Measurements from ENCODE around the gene CCDC85A. TPM values are rescaled to one million over a fixed set of nuclear protein-coding genes. Genes with fewer than 3 reads are reported as not detected.

CCDC85A gene
- total RNA-seq, 1 donor, result 5.2 TPM

GRCh38 chr2:56244911-56245530 lies 61.2 kb downstream of the CCDC85A start:
- TF ChIP-seq CTCF (IDR thresholded peaks at IDR 0.05; ENCODE audit: insufficient read depth, low read depth, low read length), result no peak
- peak; percentile 34 for DNase-seq (ENCODE audit: low read depth)

GRCh38 chr2:56248965-56249742 lies 65.4 kb downstream of the CCDC85A start:
- no peak for TF ChIP-seq CTCF (IDR thresholded peaks at IDR 0.05; ENCODE audit: insufficient read depth, low read depth, low read length)
- H3K4me3 ChIP-seq (ENCODE audit: low read depth, low read length), result no peak overlapping the region
- no peak for DNase-seq (ENCODE audit: low read depth)

More at GRCh38 chr2:56244911-56245530, 61.2 kb downstream of the CCDC85A start:
- no peak overlapping the region for H3K4me3 ChIP-seq (ENCODE audit: low read depth, low read length)

GRCh38 chr2:56250153-56250729 lies 66.5 kb downstream of the CCDC85A start:
- no peak for TF ChIP-seq CTCF (IDR thresholded peaks at IDR 0.05; ENCODE audit: insufficient read depth, low read depth, low read length)
- DNase-seq (ENCODE audit: low read depth), result no peak
- H3K4me3 ChIP-seq (ENCODE audit: low read depth, low read length), result no peak overlapping the region

DNA sequence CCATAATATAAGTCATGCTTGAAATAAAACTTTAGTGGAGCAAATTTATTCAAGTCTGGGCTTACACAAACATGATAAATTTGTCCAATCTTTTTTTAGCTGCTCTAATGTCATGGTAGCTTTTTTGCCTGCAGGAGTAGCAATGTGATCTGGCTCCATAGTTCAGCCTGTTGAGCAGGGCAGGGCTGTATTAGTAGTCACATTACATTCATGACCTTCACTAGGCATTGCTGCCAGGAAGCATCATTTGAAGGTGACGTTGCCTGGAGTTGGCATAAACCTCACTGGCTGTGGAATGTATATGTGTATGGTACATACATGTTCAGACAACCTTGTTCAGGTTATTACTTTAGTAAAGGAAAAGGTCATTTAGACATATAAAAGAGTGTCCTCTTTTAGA lies 76.6 kb downstream of the CCDC85A start:
- TF ChIP-seq CTCF (IDR thresholded peaks at IDR 0.05; ENCODE audit: insufficient read depth, low read depth, low read length), result no peak
- DNase-seq (ENCODE audit: low read depth), result no peak
- no peak overlapping the region for H3K4me3 ChIP-seq (ENCODE audit: low read depth, low read length)

GRCh38 chr2:56262241-56262640 lies 78.5 kb downstream of the CCDC85A start:
- no peak for DNase-seq (ENCODE audit: low read depth)
- no peak for TF ChIP-seq CTCF (IDR thresholded peaks at IDR 0.05; ENCODE audit: insufficient read depth, low read depth, low read length)
- H3K4me3 ChIP-seq (ENCODE audit: low read depth, low read length), result no peak overlapping the region

- no peak overlapping the region for H3K4me3 ChIP-seq (ENCODE audit: low read depth, low read length)
Observed at GRCh38 chr2:56263876-56264275, 80.1 kb downstream of the CCDC85A start.

More at GRCh38 chr2:56263876-56264275, 80.1 kb downstream of the CCDC85A start:
- no peak for TF ChIP-seq CTCF (IDR thresholded peaks at IDR 0.05; ENCODE audit: insufficient read depth, low read depth, low read length)
- DNase-seq (ENCODE audit: low read depth), result peak; percentile 40

Measured in fibroblast of villous mesenchyme (primary cell).